ENCODE measurements around the gene SLC46A2.

GRCh38 chr9:112898872-112899311, 8.2 kb upstream of the SLC46A2 start:
- TF ChIP-seq CTCF (IDR thresholded peaks at IDR 0.05; ENCODE audit: insufficient read depth, low read length, poor library complexity, severe bottlenecking), result no peak
- no peak for TF ChIP-seq EZH2phosphoT487 (conservative IDR thresholded peaks at IDR 0.05; ENCODE audit: low read length)
